Upper lobe of right lung (tissue), 1 donor: Measurements from ENCODE around the gene TVP23C. TPM values are rescaled to one million over a fixed set of nuclear protein-coding genes. Genes with fewer than 3 reads are reported as not detected.
A peak's percentile ranks its signal among the peaks of the same experiment; 100 is the strongest.

Experiments
- ATAC-seq: fragments of 200-7000 bp; cut with Tn5 transposase; one replicate; pipeline ENCODE4 v1.9.1; 2020; ENCODE audit warnings: mild to moderate bottlenecking, moderate library complexity
- DNase-seq: peaks from one replicate; pipeline ENCODE4 v3.0.0-alpha.2; 2020
- H3K27ac ChIP-seq: fragments of 200-600 bp; one replicate; pipeline ENCODE4 v1.8.0; 2022
- H3K27me3 ChIP-seq: fragments of 200-600 bp; one replicate; pipeline ENCODE4 v1.8.0; 2022; ENCODE audit warnings: mild to moderate bottlenecking
- H3K36me3 ChIP-seq: fragments of 200-600 bp; one replicate; pipeline ENCODE4 v1.8.0; 2022
- H3K4me1 ChIP-seq: fragments of 200-600 bp; one replicate; pipeline ENCODE4 v1.8.0; 2022
- H3K4me3 ChIP-seq: fragments of 200-600 bp; one replicate; pipeline ENCODE4 v1.8.0; 2022; ENCODE audit warnings: mild to moderate bottlenecking
- H3K9me3 ChIP-seq: fragments of 200-600 bp; one replicate; pipeline ENCODE4 v1.8.0; 2022
- intact Hi-C: fragments of 100-400 bp; cut with DNase I; formaldehyde crosslinking; loops from one replicate; pipeline ENCODE4 v1.11.0; 2022
- total RNA-seq: library from RNA; stranded (reverse); fragmentation: NEBNext Ultra II Directional; extraction: Animal tissue kit (Norgen Biotek cat#: 25700); gene quantifications from one replicate; pipeline ENCODE4 v1.2.1, GENCODE V29; 2021
- TF ChIP-seq, protein P1 (sequence below): fragments of 200-600 bp; IDR thresholded peaks from one replicate; pipeline ENCODE4 v1.8.0; 2022; ENCODE audit warnings: antibody characterized with exemption
- donor health status: DM: no; HTN: yes; CAD: no; lungs with severe emphysema.

TVP23C gene
- total RNA-seq, 1 donor from 2014 or later = 18.4 TPM

DNA sequence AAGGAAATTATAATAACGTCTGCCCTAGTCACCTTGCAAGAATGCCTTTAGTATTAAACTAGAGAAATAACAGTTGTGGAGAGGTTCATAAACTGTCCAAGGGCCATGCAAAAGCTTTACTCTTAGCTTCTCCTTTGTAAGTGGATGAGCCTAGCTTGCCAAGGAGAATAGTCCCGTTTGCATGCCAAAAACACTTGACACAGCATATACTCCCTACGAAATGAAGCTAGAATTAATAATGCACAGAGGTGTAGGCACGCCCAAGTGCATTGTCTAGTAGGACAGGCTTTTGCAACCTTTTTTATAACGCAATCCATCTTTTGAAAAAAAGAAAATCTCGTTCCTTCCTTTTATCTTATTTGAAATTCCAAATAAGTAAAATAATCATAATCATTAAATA, 83.1 kb downstream of the TVP23C start:
- TF ChIP-seq, protein P1, sequence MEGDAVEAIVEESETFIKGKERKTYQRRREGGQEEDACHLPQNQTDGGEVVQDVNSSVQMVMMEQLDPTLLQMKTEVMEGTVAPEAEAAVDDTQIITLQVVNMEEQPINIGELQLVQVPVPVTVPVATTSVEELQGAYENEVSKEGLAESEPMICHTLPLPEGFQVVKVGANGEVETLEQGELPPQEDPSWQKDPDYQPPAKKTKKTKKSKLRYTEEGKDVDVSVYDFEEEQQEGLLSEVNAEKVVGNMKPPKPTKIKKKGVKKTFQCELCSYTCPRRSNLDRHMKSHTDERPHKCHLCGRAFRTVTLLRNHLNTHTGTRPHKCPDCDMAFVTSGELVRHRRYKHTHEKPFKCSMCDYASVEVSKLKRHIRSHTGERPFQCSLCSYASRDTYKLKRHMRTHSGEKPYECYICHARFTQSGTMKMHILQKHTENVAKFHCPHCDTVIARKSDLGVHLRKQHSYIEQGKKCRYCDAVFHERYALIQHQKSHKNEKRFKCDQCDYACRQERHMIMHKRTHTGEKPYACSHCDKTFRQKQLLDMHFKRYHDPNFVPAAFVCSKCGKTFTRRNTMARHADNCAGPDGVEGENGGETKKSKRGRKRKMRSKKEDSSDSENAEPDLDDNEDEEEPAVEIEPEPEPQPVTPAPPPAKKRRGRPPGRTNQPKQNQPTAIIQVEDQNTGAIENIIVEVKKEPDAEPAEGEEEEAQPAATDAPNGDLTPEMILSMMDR = no peak
- intact Hi-C loops = no loop called here
- DNase-seq (no peak), ATAC-seq (no peak)
- Histone ChIP-seq H3K9me3 (no peaks in the 10 kb centered on the region), H3K36me3 (no peaks in the 10 kb centered on the region), H3K27ac (no peak overlapping the region), H3K27me3 (no peaks in the 10 kb centered on the region), H3K4me1 (peaks cover 9% of the 10 kb centered on the region), H3K4me3 (no peak overlapping the region)

- H3K27me3 ChIP-seq = no peaks in the 10 kb centered on the region
- TF ChIP-seq, protein P1 = no peak
- no peaks in the 10 kb centered on the region for H3K36me3 ChIP-seq
- no peaks in the 10 kb centered on the region for H3K9me3 ChIP-seq
- ATAC-seq (no peak), DNase-seq (no peak)
- no peak overlapping the region for H3K4me3 ChIP-seq
- H3K4me1 ChIP-seq = peaks cover 9% of the 10 kb centered on the region
- intact Hi-C loops = no loop called here
- H3K27ac ChIP-seq = no peak overlapping the region
These were observed 83.6 kb downstream of the TVP23C start for GRCh38 chr17:15479703-15480102.

GRCh38 chr17:15478845-15479244, 84.4 kb downstream of the TVP23C start:
- H3K4me3 ChIP-seq = no peak overlapping the region
- peaks cover 9% of the 10 kb centered on the region for H3K4me1 ChIP-seq
- no peaks in the 10 kb centered on the region for H3K9me3 ChIP-seq
- intact Hi-C loops = no loop called here
- no peaks in the 10 kb centered on the region for H3K36me3 ChIP-seq
- no peak for DNase-seq
- no peak overlapping the region for H3K27ac ChIP-seq
- H3K27me3 ChIP-seq = no peaks in the 10 kb centered on the region
- ATAC-seq = no peak
- TF ChIP-seq, protein P1 = no peak

DNA sequence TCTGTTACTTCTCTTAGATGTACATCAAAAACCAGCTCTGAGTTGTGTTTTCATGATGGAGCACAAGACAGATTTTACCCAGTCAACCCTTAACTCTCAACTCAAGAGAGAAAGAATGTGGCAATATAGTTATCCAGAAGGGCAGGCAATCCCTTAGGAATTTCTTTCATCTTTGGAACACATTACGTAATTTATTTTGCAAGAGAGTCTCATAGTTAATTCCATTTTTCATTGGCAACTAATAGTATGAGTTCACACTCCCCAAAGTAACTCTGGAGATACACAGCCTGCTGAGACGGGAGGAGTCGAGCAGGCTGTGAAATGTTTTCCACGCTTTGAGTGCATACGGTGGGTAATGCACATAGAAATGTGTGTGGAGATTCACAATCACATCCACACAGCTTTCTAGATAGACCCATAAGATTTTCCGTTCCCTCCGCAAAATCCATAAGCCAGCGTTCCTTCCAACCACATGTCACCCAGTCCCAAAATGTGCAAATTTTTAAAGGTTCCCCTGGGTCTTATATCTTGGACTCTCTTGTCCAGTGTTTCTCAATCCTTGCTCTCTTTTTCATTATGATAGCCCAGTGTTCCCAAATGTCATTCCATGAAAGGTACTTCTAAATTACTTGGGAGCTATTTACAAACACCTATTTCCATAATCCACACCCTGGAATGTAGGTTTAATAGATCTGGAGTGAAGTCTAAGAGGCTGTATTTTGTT, 87.5 kb downstream of the TVP23C start:
- Histone ChIP-seq H3K4me1 (peaks cover 9% of the 10 kb centered on the region), H3K4me3 (no peak overlapping the region), H3K36me3 (no peaks in the 10 kb centered on the region), H3K9me3 (no peaks in the 10 kb centered on the region), H3K27me3 (no peaks in the 10 kb centered on the region), H3K27ac (peak overlapping the region; percentile 11)
- intact Hi-C loops = no loop called here
- TF ChIP-seq, protein P1 = no peak
- ATAC-seq (peak; percentile 54), DNase-seq (no peak)

GRCh38 chr17:15472891-15473290, 90.4 kb downstream of the TVP23C start:
- Histone ChIP-seq H3K9me3 (no peaks in the 10 kb centered on the region), H3K36me3 (no peaks in the 10 kb centered on the region), H3K27me3 (no peaks in the 10 kb centered on the region), H3K4me3 (no peak overlapping the region), H3K4me1 (no peaks in the 10 kb centered on the region), H3K27ac (no peak overlapping the region)
- TF ChIP-seq, protein P1 = no peak
- DNase-seq = no peak
- ATAC-seq = no peak
- intact Hi-C loops = no loop called here
